Prostate gland (tissue), 2 donors: ENCODE data around the gene MIEF2. TPM values are rescaled to one million over a fixed set of nuclear protein-coding genes. Genes with fewer than 3 reads are reported as not detected.
"Not testable (repeated sequence)": the region's sequence is repeated elsewhere in the genome, so short reads cannot be mapped to it uniquely, and the experiment has no call there.

ENCODE experiments used
- DNase-seq: peaks from one replicate; pipeline ENCODE4 v3.0.0-alpha.2; 2019; ENCODE audit warnings: low spot score
- H3K27ac ChIP-seq, 2 donors: fragments of 200-600 bp; sonication (generic); 2 replicates each; pipeline ENCODE4 v1.5.1; 2017 to 2019
- H3K27me3 ChIP-seq: fragments of 200-600 bp; sonication (generic); replicated peaks from 2 replicates; pipeline ENCODE4 v1.5.1; 2019; ENCODE audit not compliant: insufficient read depth
- H3K36me3 ChIP-seq, 2 donors: fragments of 200-600 bp; sonication (generic); 1 replicate in 1 of 2; 2 replicates in 1 of 2; pipeline versions ENCODE4 v1.5.1 to v1.8.1; 2017 to 2019
- H3K4me1 ChIP-seq: fragments of 200-600 bp; sonication (generic); replicated peaks from 2 replicates; pipeline ENCODE4 v1.5.1; 2019
- H3K4me3 ChIP-seq, 2 donors: fragments of 200-600 bp; sonication (generic); 2 replicates each; pipeline ENCODE4 v1.5.1; 2017 to 2019
- H3K9me3 ChIP-seq: fragments of 200-600 bp; sonication (generic); 2 replicates; pipeline ENCODE4 v1.5.1; 2017
- POLR2A ChIP-seq: fragments of 450-650 bp; IDR thresholded peaks from one replicate; pipeline ENCODE4 v1.6.1; 2016; ENCODE audit warnings: antibody characterized with exemption, mild to moderate bottlenecking
- POLR2AphosphoS5 ChIP-seq: sonication (generic); formaldehyde crosslinking; IDR thresholded peaks from one replicate; pipeline ENCODE4 v1.6.1; 2017; ENCODE audit warnings: antibody characterized with exemption
- WGBS: methylation state at CpG from one replicate; pipeline ENCODE4 v1.1.5; 2018; 5-methylcytosine and 5-hydroxymethylcytosine counted together
- intact Hi-C: fragments of 100-400 bp; cut with DNase I; formaldehyde crosslinking; loops from one replicate; pipeline ENCODE4 v1.14.2; 2022
- total RNA-seq, 2 donors: library from RNA; depleted of rRNA; stranded (reverse); fragments of >200 nt; gene quantifications; one replicate each; pipeline ENCODE4 v1.1.0, GENCODE V29; 2016
- TF ChIP-seq, protein P1 (sequence below), 4 experiments: fragments of 200-600 bp in 2 of 4; fragments of 450-650 bp in 2 of 4; sonication (generic) in 2 of 4; IDR thresholded peaks; 1 replicate in 3 of 4; 2 replicates in 1 of 4; pipeline ENCODE4 v1.5.1; 2016 to 2019; ENCODE audit warnings: antibody characterized with exemption in 4 of 4, mild to moderate bottlenecking in 2 of 4, moderate library complexity in 2 of 4

MIEF2 gene, protein sequence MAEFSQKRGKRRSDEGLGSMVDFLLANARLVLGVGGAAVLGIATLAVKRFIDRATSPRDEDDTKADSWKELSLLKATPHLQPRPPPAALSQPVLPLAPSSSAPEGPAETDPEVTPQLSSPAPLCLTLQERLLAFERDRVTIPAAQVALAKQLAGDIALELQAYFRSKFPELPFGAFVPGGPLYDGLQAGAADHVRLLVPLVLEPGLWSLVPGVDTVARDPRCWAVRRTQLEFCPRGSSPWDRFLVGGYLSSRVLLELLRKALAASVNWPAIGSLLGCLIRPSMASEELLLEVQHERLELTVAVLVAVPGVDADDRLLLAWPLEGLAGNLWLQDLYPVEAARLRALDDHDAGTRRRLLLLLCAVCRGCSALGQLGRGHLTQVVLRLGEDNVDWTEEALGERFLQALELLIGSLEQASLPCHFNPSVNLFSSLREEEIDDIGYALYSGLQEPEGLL
- 10 to 100 TPM; 22.3 to 28.7 TPM for total RNA-seq

DNA sequence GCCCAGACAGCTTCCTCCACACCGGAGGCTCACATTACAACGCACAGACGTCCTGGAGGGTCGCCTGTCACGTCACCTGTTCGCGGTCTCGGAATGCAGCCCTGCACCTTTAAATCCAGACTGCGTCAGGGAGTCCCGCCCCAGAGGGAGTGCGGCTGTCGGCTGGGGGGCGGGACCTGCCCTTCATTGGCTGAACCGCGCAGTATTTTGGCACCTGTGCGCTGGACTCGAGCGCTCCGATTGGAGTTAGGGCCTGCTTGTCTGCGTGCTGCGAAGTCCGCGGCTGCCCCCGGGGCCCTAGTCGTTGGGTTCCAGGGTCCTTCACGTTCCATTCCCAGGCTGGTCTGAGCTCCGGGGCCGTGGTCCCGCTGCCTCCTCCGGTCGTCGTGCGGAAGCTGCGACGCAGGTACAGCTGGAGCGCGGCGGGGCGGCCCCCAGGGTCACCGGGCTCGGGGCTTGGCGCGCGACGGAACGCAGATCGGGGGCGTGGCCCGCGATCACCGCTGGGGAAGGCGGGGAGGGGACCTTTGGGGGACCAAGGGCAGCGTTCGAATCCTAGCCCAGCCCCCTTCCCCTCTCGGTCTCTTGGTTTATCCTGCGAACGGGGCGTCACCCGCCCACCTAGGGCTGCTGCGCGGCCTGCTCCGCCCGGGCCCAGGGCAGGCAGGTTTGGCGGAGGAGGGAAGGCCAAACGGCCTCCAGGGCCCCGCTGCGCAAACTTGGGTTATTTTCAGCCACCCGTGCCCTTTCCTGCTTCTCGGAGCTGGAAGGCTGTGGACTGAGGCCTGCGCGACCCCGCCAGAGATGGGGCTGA is at the start of gene MIEF2:
Gene MIEF2, plus strand, starts transcription at position 331 of the 814 bp plus-strand sequence. CDS start 2,059 bp downstream, outside the sequence.
- H3K9me3 ChIP-seq, result no peaks in the 10 kb centered on the region
- peaks cover 14% of the 10 kb centered on the region for H3K4me1 ChIP-seq
- intact Hi-C loops, result no loop called here
- DNase-seq, result peak; percentile 95
- WGBS, result under 1% methylated on average over 52 of the region's 72 CpGs
- TF ChIP-seq, protein P1, sequence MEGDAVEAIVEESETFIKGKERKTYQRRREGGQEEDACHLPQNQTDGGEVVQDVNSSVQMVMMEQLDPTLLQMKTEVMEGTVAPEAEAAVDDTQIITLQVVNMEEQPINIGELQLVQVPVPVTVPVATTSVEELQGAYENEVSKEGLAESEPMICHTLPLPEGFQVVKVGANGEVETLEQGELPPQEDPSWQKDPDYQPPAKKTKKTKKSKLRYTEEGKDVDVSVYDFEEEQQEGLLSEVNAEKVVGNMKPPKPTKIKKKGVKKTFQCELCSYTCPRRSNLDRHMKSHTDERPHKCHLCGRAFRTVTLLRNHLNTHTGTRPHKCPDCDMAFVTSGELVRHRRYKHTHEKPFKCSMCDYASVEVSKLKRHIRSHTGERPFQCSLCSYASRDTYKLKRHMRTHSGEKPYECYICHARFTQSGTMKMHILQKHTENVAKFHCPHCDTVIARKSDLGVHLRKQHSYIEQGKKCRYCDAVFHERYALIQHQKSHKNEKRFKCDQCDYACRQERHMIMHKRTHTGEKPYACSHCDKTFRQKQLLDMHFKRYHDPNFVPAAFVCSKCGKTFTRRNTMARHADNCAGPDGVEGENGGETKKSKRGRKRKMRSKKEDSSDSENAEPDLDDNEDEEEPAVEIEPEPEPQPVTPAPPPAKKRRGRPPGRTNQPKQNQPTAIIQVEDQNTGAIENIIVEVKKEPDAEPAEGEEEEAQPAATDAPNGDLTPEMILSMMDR (IDR thresholded peaks at IDR 0.05), result peak in 2 of 4 experiments; percentile 13 to 16
- peak; percentile 56 for TF ChIP-seq POLR2A
- TF ChIP-seq POLR2AphosphoS5, result peak; percentile 94
- peak within 1 kb of the TSS; percentile 72 to 87 for H3K4me3 ChIP-seq
- peaks cover 11 to 19% of the 10 kb centered on the region in 2 donors for H3K36me3 ChIP-seq
- peak within 1 kb of the TSS; percentile 88 to 95 for H3K27ac ChIP-seq
- no peaks in the 10 kb centered on the region for H3K27me3 ChIP-seq

GRCh38 chr17:18213666-18214270 is 46.7 kb upstream of the MIEF2 start:
- intact Hi-C loops, result no loop called here
- H3K9me3 ChIP-seq, result no peaks in the 10 kb centered on the region
- peaks cover 7 to 11% of the 10 kb centered on the region in 2 donors for H3K36me3 ChIP-seq
- WGBS, result 56% methylated on average over 7 of the region's 7 CpGs
- no peak for DNase-seq
- no peak for TF ChIP-seq POLR2A
- no peak for TF ChIP-seq POLR2AphosphoS5
- TF ChIP-seq, protein P1 (IDR thresholded peaks at IDR 0.05), result no peak
- no peak overlapping the region for H3K27ac ChIP-seq
- no peak overlapping the region for H3K4me3 ChIP-seq
- no peaks in the 10 kb centered on the region for H3K4me1 ChIP-seq
- no peaks in the 10 kb centered on the region for H3K27me3 ChIP-seq

DNA sequence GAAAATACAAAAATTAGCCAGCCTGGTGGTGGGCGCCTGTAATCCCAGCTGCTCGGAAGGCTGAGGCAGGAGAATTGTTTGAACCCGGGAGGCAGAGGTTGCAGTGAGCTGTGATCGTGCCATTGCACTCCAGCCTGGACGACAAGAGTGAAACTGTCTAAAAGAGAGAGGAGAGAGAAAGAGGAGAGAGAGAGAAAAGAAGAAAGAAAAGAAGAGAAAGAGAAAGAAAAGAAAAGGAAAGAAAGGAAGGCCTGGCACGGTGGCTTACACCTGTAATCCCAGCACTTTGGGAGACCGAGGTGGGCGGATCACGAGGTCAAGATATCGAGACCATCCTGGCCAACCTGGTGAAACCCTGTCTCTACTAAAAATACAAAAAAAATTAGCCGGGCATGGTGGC is 43.6 kb upstream of the MIEF2 start:
- 80% methylated on average over 11 of the region's 11 CpGs for WGBS
- H3K27ac ChIP-seq, H3K4me1 ChIP-seq, H3K36me3 ChIP-seq, H3K4me3 ChIP-seq, DNase-seq, intact Hi-C loops, H3K9me3 ChIP-seq, H3K27me3 ChIP-seq: not testable (repeated sequence)

- TF ChIP-seq, protein P1 (IDR thresholded peaks at IDR 0.05), result peak; percentile 50 to 81 (median 70)
- TF ChIP-seq POLR2A (no peak), POLR2AphosphoS5 (no peak)
- H3K4me1 ChIP-seq, result no peaks in the 10 kb centered on the region
- intact Hi-C loops, result no loop called here
- WGBS, result 22% methylated on average over 6 of the region's 6 CpGs
- H3K36me3 ChIP-seq, result no peaks in the 10 kb centered on the region
- H3K27me3 ChIP-seq, result no peaks in the 10 kb centered on the region
- no peaks in the 10 kb centered on the region for H3K9me3 ChIP-seq
- H3K27ac ChIP-seq, result no peak overlapping the region
- H3K4me3 ChIP-seq, result no peak overlapping the region
- peak; percentile 58 for DNase-seq
These were observed 42.9 kb upstream of the MIEF2 start for GRCh38 chr17:18217412-18218015.
